Prostate gland (tissue), 2 donors: Measurements from ENCODE around the gene NLRC5.

Experiments used
- CTCF ChIP-seq, 4 experiments: fragments of 200-600 bp in 2 of 4; fragments of 450-650 bp in 2 of 4; sonication (generic) in 2 of 4; IDR thresholded peaks; 1 replicate in 3 of 4; 2 replicates in 1 of 4; pipeline ENCODE4 v1.5.1; 2016 to 2019; ENCODE audit warnings: antibody characterized with exemption in 4 of 4, mild to moderate bottlenecking in 2 of 4, moderate library complexity in 2 of 4
- POLR2AphosphoS5 ChIP-seq: sonication (generic); formaldehyde crosslinking; IDR thresholded peaks from one replicate; pipeline ENCODE4 v1.6.1; 2017; ENCODE audit warnings: antibody characterized with exemption

- no peak for TF ChIP-seq CTCF (IDR thresholded peaks at IDR 0.05)
- no peak for TF ChIP-seq POLR2AphosphoS5
These were observed 77.3 kb downstream of the NLRC5 start for GRCh38 chr16:57066625-57067024.
